D341Med (cell line): ENCODE data around the gene CCL21.

ENCODE experiments used
- DNase-seq: peaks from one replicate; pipeline ENCODE4 v3.0.0; 2012; ENCODE audit warnings: low spot score

The CCL21 gene

GRCh38 chr9:34707130-34707529 lies 2.8 kb downstream of the CCL21 start:
- DNase-seq = no peak

GRCh38 chr9:34701769-34702736 lies 7.9 kb downstream of the CCL21 start:
- DNase-seq = peak; percentile 91

GRCh38 chr9:34701023-34701768 lies 8.7 kb downstream of the CCL21 start:
- DNase-seq = peak; percentile 94

- DNase-seq = no peak
Observed at GRCh38 chr9:34694811-34695210, 15.1 kb downstream of the CCL21 start.

- DNase-seq = no peak
Observed at GRCh38 chr9:34693560-34693959, 16.4 kb downstream of the CCL21 start.

- DNase-seq = no peak
Observed at GRCh38 chr9:34691936-34692315, 18.0 kb downstream of the CCL21 start.

GRCh38 chr9:34690983-34691935 lies 18.7 kb downstream of the CCL21 start, which contains the start of gene CCL19:
CCL19 (minus strand) TSS chr9:34691276; CDS start chr9:34691139, 137 bp downstream.
- no peak for DNase-seq

GRCh38 chr9:34689512-34689911 lies 20.4 kb downstream of the CCL21 start:
- no peak for DNase-seq

GRCh38 chr9:34689116-34689470 lies 20.8 kb downstream of the CCL21 start:
- no peak for DNase-seq

- DNase-seq = no peak
Observed at GRCh38 chr9:34688329-34689115, 21.4 kb downstream of the CCL21 start.

- DNase-seq = no peak
Observed at GRCh38 chr9:34687276-34688030, 22.5 kb downstream of the CCL21 start.

GRCh38 chr9:34686732-34687131 lies 23.2 kb downstream of the CCL21 start:
- no peak for DNase-seq

- no peak for DNase-seq
Observed at GRCh38 chr9:34686231-34686630, 23.7 kb downstream of the CCL21 start.

GRCh38 chr9:34685591-34685990 lies 24.3 kb downstream of the CCL21 start:
- DNase-seq = no peak

GRCh38 chr9:34684816-34685215 lies 25.1 kb downstream of the CCL21 start:
- DNase-seq = no peak

- no peak for DNase-seq
Observed at GRCh38 chr9:34684145-34684544, 25.8 kb downstream of the CCL21 start.

- DNase-seq = no peak
Observed at GRCh38 chr9:34675869-34676268, 34.1 kb downstream of the CCL21 start.

- peak; percentile 86 for DNase-seq
Observed at GRCh38 chr9:34675048-34675714, 34.8 kb downstream of the CCL21 start.

- DNase-seq = no peak
Observed at GRCh38 chr9:34674440-34674839, 35.5 kb downstream of the CCL21 start.

- no peak for DNase-seq
Observed at GRCh38 chr9:34671307-34671706, 38.6 kb downstream of the CCL21 start.
